Femur (tissue), 1 donor: ENCODE data around the gene BBS12.
A peak's percentile ranks its signal among the peaks of the same experiment; 100 is the strongest.
"Not testable (repeated sequence)": the region's sequence is repeated elsewhere in the genome, so short reads cannot be mapped to it uniquely, and the experiment has no call there.

Experiments
- DNase-seq: peaks from one replicate; pipeline ENCODE4 v3.0.0-alpha.2; 2017

BBS12 gene

DNA sequence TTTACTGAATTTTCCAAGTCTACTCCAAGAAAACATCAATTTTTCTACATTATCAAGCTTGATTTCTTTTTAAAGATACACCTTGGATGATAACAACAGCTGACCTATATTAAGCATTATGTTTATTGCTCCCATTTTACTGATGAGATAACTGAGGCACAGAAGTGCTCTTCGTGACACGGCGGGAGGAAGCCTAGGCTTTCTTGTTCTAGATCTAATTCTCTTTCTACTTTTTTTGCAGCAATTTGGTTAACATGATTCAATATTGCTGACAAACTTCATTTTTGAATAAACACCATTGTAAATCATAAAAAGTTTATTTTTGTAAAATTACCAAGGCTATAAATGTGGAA is 33.8 kb downstream of the BBS12 start:
- no peak for DNase-seq

DNA sequence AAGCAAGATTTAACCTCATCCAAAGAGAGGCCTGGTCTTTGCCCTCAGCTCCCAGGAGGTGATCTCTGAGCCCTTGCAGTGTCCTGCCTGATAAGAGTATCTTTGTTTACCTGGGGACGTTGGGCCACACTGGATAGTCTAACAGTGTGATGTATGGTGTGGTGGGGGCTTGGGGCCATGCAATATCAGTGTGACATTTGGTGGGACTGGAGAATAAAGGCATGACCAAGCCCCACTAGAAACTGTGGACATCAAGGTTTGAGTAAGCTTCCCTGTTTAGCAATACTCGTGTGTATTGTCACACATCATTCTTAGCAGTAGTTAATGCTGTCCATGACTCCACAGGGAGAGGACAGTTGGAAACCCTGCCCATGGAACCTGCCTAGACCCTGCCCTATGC is 34.4 kb downstream of the BBS12 start:
- DNase-seq = no peak

GRCh38 chr4:122771724-122772123 is 39.2 kb downstream of the BBS12 start:
- no peak for DNase-seq

DNA sequence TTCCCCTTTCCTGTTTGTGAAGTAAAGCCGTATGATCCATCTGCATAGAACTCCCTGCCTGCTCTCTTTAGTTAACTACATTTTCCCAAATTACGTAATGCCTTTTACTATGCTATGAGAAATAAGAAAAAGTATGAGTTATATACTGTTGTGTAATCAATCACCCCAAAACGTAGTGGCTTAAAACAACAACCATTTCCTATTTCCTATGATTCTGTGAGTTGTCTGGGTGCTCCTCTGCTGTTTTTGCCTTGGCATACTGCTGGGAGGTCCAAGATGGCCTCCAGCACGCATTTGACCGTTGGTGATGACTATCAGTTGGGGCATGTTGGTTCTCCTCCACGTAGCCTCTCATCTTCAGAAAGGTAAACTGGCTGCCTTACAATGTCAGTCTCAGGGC is 39.8 kb downstream of the BBS12 start:
- DNase-seq = no peak

DNA sequence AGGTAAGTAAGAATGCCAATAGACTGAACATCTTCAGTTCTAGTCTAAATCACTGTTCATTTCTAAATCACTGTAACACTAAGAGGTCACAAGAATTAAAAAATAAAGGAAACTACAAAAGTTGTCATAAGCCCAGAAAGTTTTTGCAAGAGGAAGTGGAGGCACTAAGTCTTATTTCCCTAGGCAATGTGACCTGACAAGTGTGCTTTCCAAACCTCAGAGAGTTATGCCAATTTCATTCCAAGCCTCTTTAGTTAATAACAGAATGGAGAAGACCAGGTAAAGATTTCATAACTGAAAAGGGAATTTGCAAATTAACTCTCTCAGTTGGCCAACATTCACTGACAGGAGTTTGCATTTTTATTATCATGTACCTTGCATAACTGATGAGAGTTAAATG is 40.5 kb downstream of the BBS12 start:
- no peak for DNase-seq

DNA sequence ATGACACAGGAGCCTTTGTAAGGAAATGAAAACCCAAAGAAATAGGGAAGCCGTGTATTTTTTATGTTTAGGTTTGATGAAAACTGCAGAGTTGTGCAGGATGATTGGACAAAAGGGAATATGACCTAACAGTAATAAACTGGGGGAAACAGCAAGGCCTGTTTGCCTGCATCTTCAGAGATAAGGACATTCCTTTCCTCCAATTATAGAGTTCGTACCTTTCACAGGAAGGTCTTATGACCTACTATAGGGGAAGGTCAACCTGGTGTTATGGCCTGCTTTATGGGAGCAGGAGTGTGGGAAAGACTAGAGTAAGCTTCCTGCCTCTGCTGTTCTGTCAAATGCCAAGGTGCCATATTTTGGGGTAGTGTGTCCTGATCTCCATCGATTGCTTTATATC is 42.5 kb downstream of the BBS12 start:
- no peak for DNase-seq

DNA sequence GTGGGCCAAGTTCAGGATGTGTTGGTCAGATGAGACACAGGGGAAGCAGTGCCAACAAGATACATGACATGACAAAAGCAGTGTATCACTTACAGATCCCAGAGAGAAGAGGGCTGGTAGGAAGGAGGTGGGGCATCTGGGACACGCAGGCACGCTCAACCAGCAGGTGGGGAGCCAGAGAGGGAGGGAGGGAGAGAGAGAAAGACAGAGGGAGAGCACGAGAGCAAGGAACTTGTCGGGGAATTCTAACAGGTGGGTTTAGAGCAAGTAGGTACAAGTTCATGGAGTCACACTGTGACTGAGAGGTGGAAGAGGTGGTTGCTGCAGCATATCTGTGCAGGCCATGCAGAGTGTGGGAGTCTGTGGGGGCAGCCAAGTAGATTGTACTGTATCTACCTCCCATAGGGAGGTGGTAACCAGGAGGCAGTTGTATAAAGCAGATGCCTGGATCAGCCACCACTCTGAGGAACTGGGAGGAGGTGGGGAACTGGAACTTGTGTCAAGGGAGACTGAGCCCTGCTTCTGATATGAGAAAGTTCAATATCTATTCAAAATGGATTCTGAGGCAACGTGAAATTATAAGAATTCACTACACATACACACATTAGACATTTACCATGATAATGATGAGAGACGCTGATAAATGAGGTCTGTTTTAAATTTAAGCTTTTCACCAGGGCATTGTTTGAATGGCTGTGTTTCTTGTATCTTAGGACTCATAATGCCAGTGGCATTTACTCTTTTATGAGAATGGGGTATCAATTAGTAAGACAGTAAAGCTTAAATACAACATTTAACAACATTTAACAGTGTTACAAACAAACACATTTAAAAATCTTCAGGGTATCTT is 43.7 kb downstream of the BBS12 start:
- DNase-seq = no peak

DNA sequence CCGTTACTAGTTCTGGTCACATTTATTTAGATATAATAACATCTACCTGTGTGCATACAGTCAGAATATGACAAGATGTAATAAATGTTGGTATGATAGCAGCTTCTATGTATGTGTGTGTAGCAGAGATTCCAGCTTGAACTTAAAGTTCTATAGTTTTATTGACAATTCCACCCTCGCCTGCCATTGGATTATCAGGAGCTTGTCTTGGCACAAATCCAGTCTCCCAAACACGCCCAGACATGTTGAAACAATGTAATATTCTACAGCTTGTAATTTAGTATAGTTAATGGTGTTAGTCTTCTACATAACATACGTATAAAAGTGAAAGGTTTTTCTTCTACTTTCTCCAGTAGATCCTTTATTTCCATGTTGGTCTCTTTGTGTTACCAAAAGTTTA is 44.4 kb downstream of the BBS12 start:
- DNase-seq = no peak

DNA sequence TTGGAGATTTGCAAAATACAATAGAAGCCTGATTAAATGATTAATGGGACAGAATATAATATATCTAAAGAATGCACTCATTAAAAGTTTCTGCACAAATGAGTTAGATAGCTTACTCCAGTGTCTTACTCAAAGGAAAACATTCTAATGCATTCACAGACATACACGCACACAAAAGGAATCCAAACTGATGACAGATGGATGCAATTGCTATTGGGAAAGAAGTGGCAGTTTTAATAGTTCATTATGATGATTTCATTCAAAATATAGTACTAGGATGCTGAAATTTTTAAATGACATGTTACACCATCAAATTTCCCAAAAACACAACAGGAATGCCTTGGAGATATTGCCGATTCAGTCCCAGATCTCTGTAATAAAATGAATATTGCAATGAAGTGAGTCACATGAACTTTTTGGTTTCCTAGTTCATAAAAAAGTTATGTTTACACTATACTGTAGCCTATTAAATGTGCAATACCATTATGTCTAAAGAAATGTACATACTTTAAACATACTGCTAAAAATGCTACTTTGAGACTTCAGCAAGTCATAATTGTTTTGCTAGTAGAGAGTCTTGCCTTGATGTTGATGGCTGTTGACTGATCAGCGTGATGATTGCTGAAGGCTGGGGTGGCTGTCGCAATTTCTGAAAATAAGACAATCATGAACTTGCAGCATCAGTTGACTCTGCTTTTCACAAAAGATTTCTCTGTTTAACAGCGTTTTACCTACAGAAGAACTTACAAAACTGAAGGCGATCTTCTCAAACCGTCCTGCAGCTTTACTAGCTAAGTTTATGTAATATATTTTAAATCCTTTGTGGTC is 45.6 kb downstream of the BBS12 start:
- no peak for DNase-seq

DNA sequence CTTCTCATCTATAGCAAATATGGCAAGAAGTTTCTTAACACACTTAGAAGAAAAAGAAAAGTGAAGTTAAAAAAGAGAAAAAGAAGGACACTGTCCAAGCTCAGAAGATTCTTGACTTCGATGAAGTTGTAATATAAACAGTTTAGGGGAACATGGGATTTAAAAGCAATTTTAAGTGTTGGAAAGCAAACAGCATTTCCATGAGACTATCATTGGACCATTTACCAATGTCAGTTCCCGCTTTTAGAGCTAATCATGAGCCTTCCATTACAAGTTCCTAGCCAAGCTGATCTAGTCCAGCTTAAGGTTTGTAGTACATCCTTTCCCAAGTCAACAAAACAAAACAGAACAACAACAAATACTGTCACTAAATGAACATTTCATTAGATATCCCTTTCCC is 49.0 kb downstream of the BBS12 start:
- DNase-seq = no peak

- peak; percentile 37 for DNase-seq
Measured at GRCh38 chr4:122783301-122784215, 51.1 kb downstream of the BBS12 start.

DNA sequence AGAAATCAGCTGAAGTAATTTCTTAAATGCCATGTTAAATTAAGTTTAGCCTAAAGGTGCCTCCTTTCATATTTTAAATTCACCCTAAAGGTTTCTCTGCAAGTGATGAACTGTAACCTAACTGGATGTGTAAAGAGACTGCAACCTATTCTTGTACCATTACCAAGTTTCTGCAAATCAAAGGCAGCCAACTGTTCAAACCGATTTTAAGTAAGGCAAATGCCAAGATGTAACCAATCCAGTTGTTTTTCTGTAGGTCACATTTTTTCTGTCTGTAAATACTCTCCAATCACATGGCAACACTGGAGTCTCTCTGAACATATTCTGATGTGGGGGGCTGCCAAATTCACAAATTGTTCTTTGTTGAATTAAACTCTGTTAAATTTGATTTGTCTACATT is 51.8 kb downstream of the BBS12 start:
- no peak for DNase-seq

GRCh38 chr4:122785099-122785498 is 52.6 kb downstream of the BBS12 start:
- no peak for DNase-seq

DNA sequence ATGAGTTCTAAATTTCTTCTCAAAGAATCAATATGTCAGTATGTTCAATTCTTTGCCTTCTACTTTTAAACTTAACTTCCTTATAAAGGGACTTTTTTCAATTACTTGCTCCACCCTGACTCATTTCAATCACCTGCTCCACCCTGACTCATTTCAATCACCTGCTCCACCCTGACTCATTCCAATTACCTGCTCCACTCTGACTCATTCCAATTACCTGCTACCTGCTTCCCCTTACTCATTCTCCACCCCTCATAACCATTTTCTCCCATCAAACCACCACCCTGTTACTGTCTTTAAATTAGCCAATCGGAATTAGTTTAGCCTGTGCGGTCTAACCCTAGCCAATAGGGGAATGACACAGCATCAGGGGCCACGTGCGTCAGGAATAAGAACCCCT is 53.8 kb downstream of the BBS12 start:
- DNase-seq = not testable (repeated sequence)

- not testable (repeated sequence) for DNase-seq
Measured at GRCh38 chr4:122786920-122787319, 54.4 kb downstream of the BBS12 start.

GRCh38 chr4:122787940-122788339 is 55.4 kb downstream of the BBS12 start:
- no peak for DNase-seq

DNA sequence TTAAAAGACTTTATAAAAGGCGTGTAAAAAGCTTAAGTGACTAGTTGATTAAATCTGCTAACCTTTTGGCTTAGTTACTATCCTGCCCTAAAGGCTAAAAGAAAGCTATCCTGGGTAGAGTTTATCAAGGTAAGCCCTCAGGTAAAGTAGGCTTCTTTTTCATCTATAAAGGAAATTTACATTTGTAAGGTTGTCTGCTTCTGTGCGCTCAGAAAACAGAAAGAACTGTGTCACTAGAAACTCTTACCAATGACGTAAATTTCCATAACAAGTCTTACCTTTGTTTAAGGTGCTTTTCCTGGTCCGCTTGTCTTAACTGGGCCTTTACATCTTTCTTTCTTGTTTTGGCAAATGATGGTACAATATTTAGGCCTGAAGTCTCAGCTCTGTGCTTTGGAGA is 56.4 kb downstream of the BBS12 start:
- no peak for DNase-seq

- DNase-seq = no peak
Measured at GRCh38 chr4:122793811-122794210, 61.3 kb downstream of the BBS12 start.
